ENCODE measurements around the gene BMP7. TPM values are rescaled to one million over a fixed set of nuclear protein-coding genes. Genes with fewer than 3 reads are reported as not detected.

BMP7 gene
- total and polyA plus RNA-seq, 9 of the 15 experiments (the other 6 are each of a cell fraction or from before 2014, with no cell fraction given) = 0.18 TPM; not detected in 8

- TF ChIP-seq CREB3 (tag; conservative IDR thresholded peaks at IDR 0.05; ENCODE audit: low read depth) = 0 out of 2 replicates have a peak, but pooled peaks have one; percentile 18
These were observed 130.6 kb downstream of the BMP7 start (continued) for GRCh38 chr20:57135875-57136274.

- no TSS peak for BruUV-seq (replicated peaks)
- CTCF ChIA-PET (ENCODE audit: low intra/inter-chr PET ratio) = no interaction called here
- H2AFZ ChIP-seq (ENCODE audit: low read depth, low read length) = no peak overlapping the region
- H3K27ac ChIP-seq (ENCODE audit: extremely low read depth, low read depth, low read length) = no peak overlapping the region
- H3K9me3 ChIP-seq (replicated peaks; ENCODE audit: control insufficient read depth, insufficient read depth, low read depth, low read length) = no peaks in the 10 kb centered on the region
- in situ Hi-C loops (cut with MboI) (no loop called here), intact Hi-C loops (cut with micrococcal nuclease) (no loop called here)
- H3K79me2 ChIP-seq (ENCODE audit: control insufficient read depth, insufficient read depth, low read length) = no peaks in the 10 kb centered on the region
- H3K9ac ChIP-seq (ENCODE audit: insufficient read depth in 1 of 2, low read depth in 2 of 2, low read length in 2 of 2) = no peak overlapping the region
- no peaks in the 10 kb centered on the region for H4K20me1 ChIP-seq (replicated peaks; ENCODE audit: control insufficient read depth, insufficient read depth, low read length)
- H3K4me2 ChIP-seq (ENCODE audit: insufficient read depth, low read length) = no peak overlapping the region
- FAIRE-seq (no peak), DNase-seq (ENCODE audit: extremely low read depth in 1 of 4, low spot score in 3 of 4) (no peak), ATAC-seq (no peak)
- H3K27me3 ChIP-seq (ENCODE audit: control insufficient read depth in 2 of 2, insufficient read depth in 2 of 2, low read length in 2 of 2) = peaks cover 51 to 64% of the 10 kb centered on the region in 2 experiments
- 3% methylated on average over 4 of the region's 4 CpGs for WGBS (ENCODE audit: insufficient coverage, low coverage, missing lambda C conversion rate)
- no peaks in the 10 kb centered on the region for H3K9me1 ChIP-seq (ENCODE audit: control insufficient read depth, insufficient read depth, low read length)
- no peaks in the 10 kb centered on the region; a peak in 1 of 5 replicates for H3K4me1 ChIP-seq (replicated peaks in 1 of 2; ENCODE audit: control insufficient read depth in 2 of 2, insufficient read depth in 2 of 2, low read length in 2 of 2)
- no peaks in the 10 kb centered on the region for H3K36me3 ChIP-seq (ENCODE audit: control insufficient read depth, insufficient read depth, low read length)
- TF ChIP-seq ETV5 (CRISPR knock-in tag; IDR thresholded peaks at IDR 0.05; ENCODE audit: low read depth) (no peak), ZBTB11 (CRISPR knock-in tag; IDR thresholded peaks at IDR 0.05) (peak in 1 of 3 experiments; percentile 80; a peak in 2 of 6 replicates)
- H3K4me3 ChIP-seq = no peak overlapping the region
- POLR2A ChIA-PET = interaction anchor here (1.0 kb wide), 1 partner anchor 22 kb away, joined by 4 read pairs; no protein-coding TSS in a partner anchor
These were observed 131.6 kb downstream of the BMP7 start for GRCh38 chr20:57134804-57135203.

Data from K562 (cell line).